Esophagus mucosa (tissue), 1 donor: ENCODE results near the gene ATG14. TPM values are rescaled to one million over a fixed set of nuclear protein-coding genes. Genes with fewer than 3 reads are reported as not detected.
"Not testable (repeated sequence)": the region's sequence is repeated elsewhere in the genome, so short reads cannot be mapped to it uniquely, and the experiment has no call there.

Experiments used
- ATAC-seq: fragments of 200-7000 bp; cut with Tn5 transposase; one replicate; pipeline ENCODE4 v1.9.1; 2020
- total RNA-seq: library from RNA; stranded (reverse); gene quantifications from one replicate; pipeline ENCODE4 v1.2.4, GENCODE V29; 2023
- donor health status: DM: yes; HTN: yes; CAD: no.

The ATG14 gene
- total RNA-seq, 1 donor from 2014 or later = 5.3 TPM

DNA sequence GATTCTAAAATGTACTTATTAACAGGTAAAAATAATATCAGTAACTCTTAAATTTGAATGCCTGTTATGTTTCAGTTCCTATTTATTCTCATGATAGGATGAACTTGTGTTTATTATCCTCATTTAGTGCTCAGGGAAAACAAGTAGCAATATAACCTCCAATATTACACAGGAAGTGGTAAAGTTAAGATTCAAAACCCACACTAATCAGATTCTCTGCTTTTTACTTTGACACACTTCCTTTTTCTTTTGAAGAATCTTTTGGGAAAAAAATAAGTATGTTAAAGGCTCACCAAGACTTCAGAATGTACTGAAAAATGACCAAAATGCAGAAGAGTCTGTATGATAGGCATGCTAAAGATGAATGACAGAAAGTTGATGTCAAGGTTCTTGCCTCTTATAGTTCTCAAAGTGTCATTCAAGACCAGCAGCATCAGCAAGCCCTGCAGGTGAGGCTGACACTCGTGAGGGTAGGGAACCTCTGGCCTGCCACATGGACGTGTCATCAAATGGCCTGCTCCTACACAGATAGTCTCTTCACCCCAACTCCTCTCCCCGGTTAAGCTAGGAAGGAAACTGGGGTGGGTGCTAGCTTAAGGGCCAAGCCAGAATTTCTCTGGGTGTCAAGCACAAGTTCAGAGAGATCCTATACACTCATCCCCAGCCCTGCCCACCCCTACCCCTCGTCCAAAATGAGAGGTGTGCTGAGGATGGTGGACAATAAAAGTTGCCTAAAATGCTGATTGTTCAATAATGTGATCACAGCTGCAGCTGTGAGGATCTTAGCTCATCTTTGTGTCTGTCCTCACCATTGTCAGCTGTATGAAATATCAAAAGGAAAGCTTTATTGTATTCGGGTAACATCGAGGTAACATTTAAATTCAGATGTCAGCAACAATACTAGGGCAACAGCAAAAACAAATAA lies 22.5 kb upstream of the ATG14 start:
- ATAC-seq = no peak

GRCh38 chr14:55432628-55433027 lies 21.0 kb upstream of the ATG14 start:
- ATAC-seq = no peak

DNA sequence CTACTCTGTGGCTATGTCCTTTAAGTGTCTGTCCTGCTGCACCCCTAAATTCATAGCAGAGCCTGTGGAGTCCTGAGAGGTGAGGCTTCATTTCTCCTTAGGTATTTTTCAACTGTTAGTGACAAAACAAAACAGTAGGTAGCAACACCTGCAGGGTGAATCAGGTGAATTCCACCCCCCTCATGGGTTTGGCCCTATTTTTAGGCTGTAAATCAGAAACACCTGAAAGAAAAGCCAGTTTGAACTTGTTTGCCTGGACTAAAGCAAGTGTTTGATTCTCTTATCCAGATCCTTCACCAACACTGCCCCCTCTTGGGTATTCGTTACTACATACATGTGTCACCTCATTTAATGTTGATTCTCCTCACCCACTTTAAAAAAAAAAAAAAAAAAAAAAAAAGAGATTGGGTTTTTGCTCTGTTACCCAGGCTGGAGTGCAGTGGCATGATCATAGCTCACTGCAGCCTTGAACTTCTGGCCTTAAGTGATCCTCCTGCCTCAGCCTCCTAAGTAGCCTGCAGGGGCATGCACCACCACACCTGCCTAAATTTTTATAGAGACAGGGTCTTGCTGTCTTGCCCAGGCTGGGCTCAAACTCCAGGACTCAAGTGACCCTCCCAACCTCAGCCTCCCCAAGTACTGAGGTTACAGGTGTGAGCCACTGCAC lies 18.5 kb upstream of the ATG14 start:
- ATAC-seq = peak; percentile 91

DNA sequence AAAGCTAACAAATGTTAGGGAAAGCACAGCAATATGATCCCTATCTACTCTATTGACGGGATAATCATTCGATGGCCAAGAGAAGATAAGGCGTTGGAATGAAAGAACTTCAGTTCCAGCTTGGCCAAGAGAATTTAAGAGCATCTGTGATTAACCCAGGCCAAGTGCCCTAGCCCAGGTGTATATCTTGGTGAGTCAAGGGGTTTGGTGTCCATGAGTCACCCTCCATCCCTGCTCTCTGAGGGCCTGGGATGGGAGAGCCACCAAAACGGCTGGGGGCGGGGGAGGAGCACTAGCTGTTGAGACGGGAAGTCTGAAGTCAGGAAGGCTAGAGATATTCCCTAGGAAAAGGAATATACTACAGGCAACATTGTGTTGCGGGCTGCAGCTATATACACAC lies 15.8 kb upstream of the ATG14 start:
- ATAC-seq = peak; percentile 42

GRCh38 chr14:55426891-55427290 lies 15.3 kb upstream of the ATG14 start:
- no peak for ATAC-seq

GRCh38 chr14:55425091-55425490 lies 13.5 kb upstream of the ATG14 start:
- ATAC-seq = no peak

- ATAC-seq = no peak
Measured at GRCh38 chr14:55423969-55424368, 12.3 kb upstream of the ATG14 start.

GRCh38 chr14:55422338-55422737 lies 10.7 kb upstream of the ATG14 start:
- ATAC-seq = not testable (repeated sequence)

DNA sequence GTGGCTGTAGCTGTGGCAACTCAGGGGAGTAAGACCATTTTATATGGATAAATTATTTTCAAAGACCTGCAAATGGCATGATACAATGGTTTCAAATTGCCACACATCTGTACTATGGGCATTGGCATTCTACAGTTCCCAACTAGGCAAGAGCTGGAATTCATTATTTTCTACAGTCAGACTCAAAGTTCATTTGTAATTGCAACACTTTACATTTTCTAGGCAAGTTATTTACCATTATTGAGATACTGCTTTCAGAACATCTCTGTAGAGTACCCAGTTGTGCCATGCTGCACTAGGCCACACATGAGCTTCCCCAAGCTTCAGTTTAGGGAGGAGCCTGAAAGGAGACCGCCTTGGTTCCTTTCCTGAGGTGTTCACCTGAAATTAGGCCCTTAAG lies 8.0 kb upstream of the ATG14 start:
- no peak for ATAC-seq

DNA sequence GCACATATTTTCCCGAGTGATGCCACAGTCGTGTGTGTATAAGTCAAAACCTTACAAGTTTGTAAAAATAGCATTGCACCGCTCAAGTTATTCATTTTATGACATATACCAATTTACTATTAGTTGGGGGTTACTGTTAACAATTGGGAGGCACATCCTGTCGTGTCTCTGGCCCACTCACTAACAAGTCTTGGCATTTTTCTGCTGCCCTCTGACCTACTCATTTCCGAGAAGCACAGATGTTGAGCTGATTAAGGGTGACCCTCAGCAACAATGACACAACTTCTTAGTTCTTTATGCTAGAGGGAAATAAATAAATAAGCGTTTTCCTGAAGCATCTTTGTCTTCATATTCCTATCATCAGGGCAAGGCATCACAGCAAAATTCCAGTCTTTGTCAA lies 6.8 kb upstream of the ATG14 start:
- no peak for ATAC-seq

DNA sequence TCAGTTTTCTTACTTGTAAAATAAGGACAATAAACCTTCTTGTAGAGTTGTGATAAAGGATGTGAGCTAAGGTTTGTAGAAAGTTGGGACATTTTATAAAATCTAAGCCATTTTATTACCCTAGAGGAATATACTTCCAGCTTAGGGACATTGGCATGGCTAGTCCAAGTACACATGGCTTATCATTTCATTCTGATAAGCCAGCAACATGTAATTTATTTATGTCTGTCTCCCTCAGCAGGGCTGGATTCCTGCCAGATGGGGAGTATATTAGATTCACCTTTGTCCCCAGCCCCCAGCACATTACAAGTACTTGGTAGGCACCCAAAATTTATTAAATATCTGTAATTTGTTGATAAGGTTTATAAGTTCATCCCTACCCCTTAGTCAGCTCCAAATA lies 6.3 kb upstream of the ATG14 start:
- ATAC-seq = no peak

GRCh38 chr14:55416866-55417265 lies 5.2 kb upstream of the ATG14 start:
- ATAC-seq = no peak

GRCh38 chr14:55414551-55414950 lies 2.9 kb upstream of the ATG14 start:
- no peak for ATAC-seq

GRCh38 chr14:55412676-55413075 lies 1.0 kb upstream of the ATG14 start:
- ATAC-seq = peak; percentile 92

DNA sequence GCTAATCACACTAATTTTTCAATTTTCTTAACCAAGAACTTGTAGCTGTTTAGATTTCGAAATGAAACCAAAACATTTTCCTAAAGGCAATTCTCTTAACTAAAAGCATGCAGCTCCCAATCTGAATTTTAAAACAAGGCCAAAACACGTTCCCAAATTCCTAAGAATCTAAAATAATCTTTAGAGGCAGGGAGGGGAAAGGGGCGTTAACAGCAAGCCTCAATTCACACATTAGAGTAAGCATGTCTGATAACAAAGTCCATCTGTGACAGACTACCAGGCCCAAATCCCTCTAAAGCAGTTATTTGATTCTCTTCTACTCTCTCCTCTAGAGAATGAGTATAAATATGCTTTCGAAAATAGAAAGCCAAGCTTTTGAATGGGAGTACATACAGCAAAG lies 754 bp downstream of the ATG14 start:
- no peak for ATAC-seq

- ATAC-seq = no peak
Measured at GRCh38 chr14:55404173-55404854, 7.3 kb downstream of the ATG14 start.

DNA sequence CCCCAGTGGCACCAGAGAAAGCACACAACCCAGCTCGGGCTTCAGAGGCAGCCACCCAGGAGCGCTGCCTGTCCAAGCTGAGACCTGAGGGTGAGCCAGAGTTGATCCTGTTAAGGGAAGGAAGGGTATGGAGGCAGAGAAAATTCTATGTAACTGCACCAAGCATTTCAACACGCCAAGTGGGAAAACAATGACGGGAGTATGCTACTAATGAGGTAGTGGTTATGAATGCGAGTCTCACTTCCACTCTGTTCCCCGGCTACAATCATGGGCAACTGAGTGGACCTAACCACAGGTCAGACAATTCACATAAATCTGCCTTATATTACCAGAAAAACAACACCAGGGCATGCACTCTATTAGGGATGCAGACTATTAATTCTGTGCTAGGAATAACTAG lies 9.9 kb downstream of the ATG14 start:
- ATAC-seq = no peak

GRCh38 chr14:55399852-55400251 lies 11.8 kb downstream of the ATG14 start:
- no peak for ATAC-seq

DNA sequence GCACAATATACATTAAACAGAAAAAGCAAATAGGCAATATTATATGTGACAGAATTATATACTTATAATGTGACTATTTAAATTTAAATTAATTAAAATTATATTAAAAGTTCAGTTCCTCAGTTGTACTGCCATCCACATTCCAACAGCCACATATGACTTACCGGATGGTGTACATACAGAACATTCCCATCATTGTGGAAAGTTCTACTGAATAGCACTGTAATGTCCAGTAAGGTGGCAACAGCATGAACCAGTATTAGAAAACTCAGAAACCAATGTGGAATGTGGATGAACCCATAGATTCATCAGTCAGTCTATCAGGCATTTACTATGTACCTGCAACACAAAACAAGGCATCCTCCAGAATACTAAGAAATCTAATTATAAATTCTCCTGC lies 12.4 kb downstream of the ATG14 start:
- no peak for ATAC-seq

- peak; percentile 80 for ATAC-seq
Measured at GRCh38 chr14:55398679-55399078, 13.0 kb downstream of the ATG14 start.

DNA sequence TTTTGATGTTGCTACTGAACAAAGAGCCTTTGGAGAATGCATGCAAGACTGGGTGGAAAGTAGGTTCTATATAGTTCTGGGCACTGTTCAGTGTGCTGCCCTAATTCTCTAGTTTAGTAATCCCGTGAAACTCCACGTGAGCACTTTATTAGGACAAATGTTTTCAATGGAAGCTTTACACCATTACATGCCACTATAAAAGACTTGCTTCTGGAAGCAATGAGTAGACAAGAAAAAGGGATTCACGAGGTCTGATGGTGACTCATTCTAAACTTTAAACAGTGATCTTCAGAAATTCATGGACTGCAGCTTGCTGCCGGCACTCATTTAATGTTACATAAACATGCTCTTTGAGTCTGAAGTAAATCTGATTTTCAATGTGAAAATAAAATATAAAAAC lies 22.3 kb downstream of the ATG14 start:
- no peak for ATAC-seq

GRCh38 chr14:55388160-55388559 lies 23.5 kb downstream of the ATG14 start:
- no peak for ATAC-seq

DNA sequence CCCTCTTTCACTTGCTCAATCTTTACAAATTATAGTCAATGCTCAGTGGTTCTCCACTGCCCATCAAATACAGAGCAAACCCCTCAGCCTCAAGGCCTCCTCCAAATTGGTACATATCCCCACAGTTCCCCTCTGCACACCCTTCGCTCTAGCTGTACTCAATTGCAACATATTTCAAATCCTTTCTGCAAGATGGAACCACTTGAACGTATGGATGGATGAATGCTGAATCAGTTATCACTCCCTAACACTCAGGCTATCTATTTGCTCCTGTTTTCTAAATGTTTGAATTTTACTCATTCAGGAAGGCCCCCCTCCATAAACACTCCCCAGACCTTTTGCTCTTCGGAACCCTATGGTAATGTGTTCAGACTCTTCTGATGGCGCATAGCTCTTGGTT lies 24.5 kb downstream of the ATG14 start:
- no peak for ATAC-seq
